Endothelial cell of umbilical vein (primary cell): ENCODE results near the gene WDR27.

ENCODE experiments used
- EZH2 ChIP-seq: IDR thresholded peaks from 2 replicates; pipeline ENCODE4 v1.6.1; 2012; ENCODE audit warnings: borderline replicate concordance, low read depth, mild to moderate bottlenecking, moderate library complexity, low read length, inconsistent platforms; ENCODE audit not compliant: severe bottlenecking
- FOS ChIP-seq: IDR thresholded peaks from 2 replicates; pipeline ENCODE4 v1.6.1; 2011; ENCODE audit warnings: mild to moderate bottlenecking, low read length, moderate library complexity, borderline replicate concordance; ENCODE audit not compliant: insufficient read depth
- GATA2 ChIP-seq: IDR thresholded peaks from 2 replicates; pipeline ENCODE4 v1.7.0; 2011; ENCODE audit warnings: low read depth, mild to moderate bottlenecking, moderate library complexity, mixed read lengths, low read length; ENCODE audit not compliant: insufficient read length, insufficient read depth
- JUN ChIP-seq: IDR thresholded peaks from 2 replicates; pipeline ENCODE4 v1.6.1; 2011; ENCODE audit warnings: borderline replicate concordance, low read depth; ENCODE audit not compliant: insufficient read length, insufficient read depth
- POLR2A ChIP-seq: IDR thresholded peaks from 2 replicates; pipeline ENCODE4 v1.6.1; 2012; ENCODE audit warnings: low read depth, mild to moderate bottlenecking, control low read depth, low read length
- POLR2AphosphoS5 ChIP-seq: IDR thresholded peaks from 2 replicates; pipeline ENCODE4 v1.6.1; 2012; ENCODE audit warnings: low read depth, mild to moderate bottlenecking, control low read depth, low read length, moderate library complexity; ENCODE audit not compliant: insufficient read depth
- TF ChIP-seq, protein P1 (sequence below), 2 donors: IDR thresholded peaks; 1 replicate in 1 of 2; 2 replicates in 1 of 2; pipeline ENCODE4 v1.5.1; 2011; ENCODE audit warnings: low read length in 2 of 2, mild to moderate bottlenecking in 2 of 2, moderate library complexity in 2 of 2, control low read depth in 1 of 2, inconsistent platforms in 1 of 2, low read depth in 1 of 2; ENCODE audit not compliant: insufficient read depth in 1 of 2; ENCODE audit errors: extremely low read depth in 1 of 2

DNA sequence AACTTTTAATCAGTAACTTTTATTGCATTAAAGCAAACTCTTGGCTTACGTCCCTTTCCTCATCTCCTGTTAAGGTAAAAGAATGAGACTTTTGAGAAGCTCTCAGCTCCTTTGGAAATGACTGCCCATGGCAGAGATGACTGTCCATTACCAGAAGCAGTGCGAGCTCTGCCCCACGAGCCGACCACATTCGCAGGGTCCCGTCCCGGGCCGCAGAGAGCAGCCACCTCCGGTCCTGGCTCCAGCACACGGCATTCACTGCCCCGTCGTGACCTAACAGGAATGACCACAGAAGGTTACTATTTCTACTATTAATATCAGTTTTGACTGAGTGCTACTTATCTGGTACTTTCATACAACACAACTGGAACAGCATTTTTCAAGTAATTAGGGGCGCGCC, 63.4 kb downstream of the WDR27 start:
- TF ChIP-seq, protein P1, sequence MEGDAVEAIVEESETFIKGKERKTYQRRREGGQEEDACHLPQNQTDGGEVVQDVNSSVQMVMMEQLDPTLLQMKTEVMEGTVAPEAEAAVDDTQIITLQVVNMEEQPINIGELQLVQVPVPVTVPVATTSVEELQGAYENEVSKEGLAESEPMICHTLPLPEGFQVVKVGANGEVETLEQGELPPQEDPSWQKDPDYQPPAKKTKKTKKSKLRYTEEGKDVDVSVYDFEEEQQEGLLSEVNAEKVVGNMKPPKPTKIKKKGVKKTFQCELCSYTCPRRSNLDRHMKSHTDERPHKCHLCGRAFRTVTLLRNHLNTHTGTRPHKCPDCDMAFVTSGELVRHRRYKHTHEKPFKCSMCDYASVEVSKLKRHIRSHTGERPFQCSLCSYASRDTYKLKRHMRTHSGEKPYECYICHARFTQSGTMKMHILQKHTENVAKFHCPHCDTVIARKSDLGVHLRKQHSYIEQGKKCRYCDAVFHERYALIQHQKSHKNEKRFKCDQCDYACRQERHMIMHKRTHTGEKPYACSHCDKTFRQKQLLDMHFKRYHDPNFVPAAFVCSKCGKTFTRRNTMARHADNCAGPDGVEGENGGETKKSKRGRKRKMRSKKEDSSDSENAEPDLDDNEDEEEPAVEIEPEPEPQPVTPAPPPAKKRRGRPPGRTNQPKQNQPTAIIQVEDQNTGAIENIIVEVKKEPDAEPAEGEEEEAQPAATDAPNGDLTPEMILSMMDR (IDR thresholded peaks at IDR 0.05; ENCODE audit: extremely low read depth in 1 of 2, insufficient read depth in 1 of 2, low read depth in 1 of 2, low read length in 2 of 2), result no peak
- TF ChIP-seq GATA2, result no peak
- no peak for TF ChIP-seq POLR2A
- TF ChIP-seq POLR2AphosphoS5, result no peak
- TF ChIP-seq EZH2, result no peak
- TF ChIP-seq JUN, result no peak
- no peak for TF ChIP-seq FOS
